ENCODE results near the gene EEIG2. TPM values are rescaled to one million over a fixed set of nuclear protein-coding genes. Genes with fewer than 3 reads are reported as not detected.

EEIG2 gene
- polyA plus RNA-seq, 1 of the 3 experiments (the other 2 are of a cell fraction): 2.9 TPM

- no peak overlapping the region for H3K4me2 ChIP-seq
- no peak overlapping the region for H2AFZ ChIP-seq (ENCODE audit: low read depth)
- H3F3A ChIP-seq (replicated peaks; ENCODE audit: insufficient read depth): no peaks in the 10 kb centered on the region
- ChIA-PET POLR2A (no interaction called here), CTCF (interaction anchor here (0.8 to 3.2 kb wide), 5 partner anchors 9 to 60 kb away, joined by 3 to 18 read pairs (median 4); partner anchors contain the start of gene EEIG2)
- peaks cover 4 to 5% of the 10 kb centered on the region in 2 experiments; a peak in 3 of 4 replicates for H3K4me1 ChIP-seq (ENCODE audit: control insufficient read depth in 1 of 2, insufficient read depth in 2 of 2, low read depth in 1 of 2, low read length in 1 of 2)
- H3K9me2 ChIP-seq: no peaks in the 10 kb centered on the region
- no peak overlapping the region for H3K4me3 ChIP-seq (ENCODE audit: low read depth in 2 of 2, low read length in 1 of 2)
- H3K9ac ChIP-seq: no peak overlapping the region
- TF ChIP-seq IRF3 (IDR thresholded peaks at IDR 0.05; ENCODE audit: low read depth, low read length) (no peak), RFX5 (IDR thresholded peaks at IDR 0.05; ENCODE audit: low read length) (no peak), NRF1 (IDR thresholded peaks at IDR 0.05; ENCODE audit: low read depth, low read length) (no peak), MEF2A (IDR thresholded peaks at IDR 0.05; ENCODE audit: borderline replicate concordance, low read depth) (no peak), FOXJ3 (CRISPR knock-in tag; IDR thresholded peaks at IDR 0.05) (no peak), MAX (IDR thresholded peaks at IDR 0.05; ENCODE audit: low read depth) (no peak), REST (IDR thresholded peaks at IDR 0.05; ENCODE audit: low read depth, low read length) (no peak), PBX3 (IDR thresholded peaks at IDR 0.05) (no peak), YY1 (IDR thresholded peaks at IDR 0.05; ENCODE audit: low read depth) (no peak), TCF12 (IDR thresholded peaks at IDR 0.05) (no peak), POLR2AphosphoS5 (IDR thresholded peaks at IDR 0.05; ENCODE audit: low read depth, low read length) (no peak), FOXM1 (IDR thresholded peaks at IDR 0.05; ENCODE audit: low read depth) (no peak), SIN3A (IDR thresholded peaks at IDR 0.05; ENCODE audit: borderline replicate concordance, low read depth, low read length) (no peak), GABPA (IDR thresholded peaks at IDR 0.05; ENCODE audit: low read depth) (no peak), ZBTB33 (IDR thresholded peaks at IDR 0.05; ENCODE audit: borderline replicate concordance, low read depth) (no peak), JUND (IDR thresholded peaks at IDR 0.05) (no peak), FOSL2 (IDR thresholded peaks at IDR 0.05; ENCODE audit: borderline replicate concordance, low read depth) (no peak)
- no peaks in the 10 kb centered on the region for H3K36me3 ChIP-seq (replicated peaks in 1 of 2; ENCODE audit: control insufficient read depth in 1 of 2, insufficient read depth in 2 of 2, low read length in 1 of 2)
- no peaks in the 10 kb centered on the region for H3K27me3 ChIP-seq (ENCODE audit: insufficient read depth)
- H4K20me1 ChIP-seq (ENCODE audit: insufficient read depth): no peaks in the 10 kb centered on the region
- H3K79me2 ChIP-seq (ENCODE audit: insufficient read depth): peaks cover 39% of the 10 kb centered on the region; the same call in 1 of the 2 replicates
- WGBS (ENCODE audit: low lambda C conversion rate): 89% methylated on average over 3 of the region's 3 CpGs
- H3K27ac ChIP-seq (ENCODE audit: low read depth in 2 of 2, low read length in 1 of 2): no peak overlapping the region
- H3K9me3 ChIP-seq: no peaks in the 10 kb centered on the region
- DNase-seq: no peak
Measured at GRCh38 chr1:108569097-108569728, 9.3 kb downstream of the EEIG2 start.

All from SK-N-SH (cell line).